ENCODE measurements around the gene PILRA.

DNA sequence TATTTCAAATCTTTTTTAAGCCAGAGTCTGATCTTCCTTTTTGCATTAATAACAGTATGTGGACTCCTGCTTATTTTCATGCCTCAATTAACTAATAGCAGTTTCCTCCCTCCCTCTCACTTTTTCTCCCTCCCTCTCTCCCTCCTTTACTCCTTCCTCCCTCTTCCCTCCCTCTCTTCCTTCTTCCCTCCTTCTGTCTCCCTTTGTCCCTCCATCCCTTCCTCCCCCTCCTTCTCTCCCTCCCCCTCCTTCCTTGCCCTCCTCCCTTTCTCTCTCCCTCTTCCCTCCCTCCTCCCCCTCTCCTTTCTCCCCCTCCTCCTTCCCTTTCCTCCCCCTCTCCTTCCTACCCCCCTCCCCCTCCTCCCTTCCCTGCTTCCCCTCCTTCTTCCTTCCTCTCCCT, 53.2 kb downstream of the PILRA start:
- TF ChIP-seq, protein P1, sequence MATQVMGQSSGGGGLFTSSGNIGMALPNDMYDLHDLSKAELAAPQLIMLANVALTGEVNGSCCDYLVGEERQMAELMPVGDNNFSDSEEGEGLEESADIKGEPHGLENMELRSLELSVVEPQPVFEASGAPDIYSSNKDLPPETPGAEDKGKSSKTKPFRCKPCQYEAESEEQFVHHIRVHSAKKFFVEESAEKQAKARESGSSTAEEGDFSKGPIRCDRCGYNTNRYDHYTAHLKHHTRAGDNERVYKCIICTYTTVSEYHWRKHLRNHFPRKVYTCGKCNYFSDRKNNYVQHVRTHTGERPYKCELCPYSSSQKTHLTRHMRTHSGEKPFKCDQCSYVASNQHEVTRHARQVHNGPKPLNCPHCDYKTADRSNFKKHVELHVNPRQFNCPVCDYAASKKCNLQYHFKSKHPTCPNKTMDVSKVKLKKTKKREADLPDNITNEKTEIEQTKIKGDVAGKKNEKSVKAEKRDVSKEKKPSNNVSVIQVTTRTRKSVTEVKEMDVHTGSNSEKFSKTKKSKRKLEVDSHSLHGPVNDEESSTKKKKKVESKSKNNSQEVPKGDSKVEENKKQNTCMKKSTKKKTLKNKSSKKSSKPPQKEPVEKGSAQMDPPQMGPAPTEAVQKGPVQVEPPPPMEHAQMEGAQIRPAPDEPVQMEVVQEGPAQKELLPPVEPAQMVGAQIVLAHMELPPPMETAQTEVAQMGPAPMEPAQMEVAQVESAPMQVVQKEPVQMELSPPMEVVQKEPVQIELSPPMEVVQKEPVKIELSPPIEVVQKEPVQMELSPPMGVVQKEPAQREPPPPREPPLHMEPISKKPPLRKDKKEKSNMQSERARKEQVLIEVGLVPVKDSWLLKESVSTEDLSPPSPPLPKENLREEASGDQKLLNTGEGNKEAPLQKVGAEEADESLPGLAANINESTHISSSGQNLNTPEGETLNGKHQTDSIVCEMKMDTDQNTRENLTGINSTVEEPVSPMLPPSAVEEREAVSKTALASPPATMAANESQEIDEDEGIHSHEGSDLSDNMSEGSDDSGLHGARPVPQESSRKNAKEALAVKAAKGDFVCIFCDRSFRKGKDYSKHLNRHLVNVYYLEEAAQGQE (IDR thresholded peaks at IDR 0.05; ENCODE audit: unreplicated experiment), result no peak
- TF ChIP-seq EZH2 (IDR thresholded peaks at IDR 0.05; ENCODE audit: low read depth, unreplicated experiment) (no peak), POLR2AphosphoS5 (IDR thresholded peaks at IDR 0.05; ENCODE audit: low read depth) (no peak), JUNB (IDR thresholded peaks at IDR 0.05; ENCODE audit: unreplicated experiment) (no peak), EZH2phosphoT487 (IDR thresholded peaks at IDR 0.05; ENCODE audit: unreplicated experiment) (no peak), CREB1 (CRISPR knock-in tag; IDR thresholded peaks at IDR 0.05; ENCODE audit: low read depth) (no peak)
- TF ChIP-seq, protein P2, sequence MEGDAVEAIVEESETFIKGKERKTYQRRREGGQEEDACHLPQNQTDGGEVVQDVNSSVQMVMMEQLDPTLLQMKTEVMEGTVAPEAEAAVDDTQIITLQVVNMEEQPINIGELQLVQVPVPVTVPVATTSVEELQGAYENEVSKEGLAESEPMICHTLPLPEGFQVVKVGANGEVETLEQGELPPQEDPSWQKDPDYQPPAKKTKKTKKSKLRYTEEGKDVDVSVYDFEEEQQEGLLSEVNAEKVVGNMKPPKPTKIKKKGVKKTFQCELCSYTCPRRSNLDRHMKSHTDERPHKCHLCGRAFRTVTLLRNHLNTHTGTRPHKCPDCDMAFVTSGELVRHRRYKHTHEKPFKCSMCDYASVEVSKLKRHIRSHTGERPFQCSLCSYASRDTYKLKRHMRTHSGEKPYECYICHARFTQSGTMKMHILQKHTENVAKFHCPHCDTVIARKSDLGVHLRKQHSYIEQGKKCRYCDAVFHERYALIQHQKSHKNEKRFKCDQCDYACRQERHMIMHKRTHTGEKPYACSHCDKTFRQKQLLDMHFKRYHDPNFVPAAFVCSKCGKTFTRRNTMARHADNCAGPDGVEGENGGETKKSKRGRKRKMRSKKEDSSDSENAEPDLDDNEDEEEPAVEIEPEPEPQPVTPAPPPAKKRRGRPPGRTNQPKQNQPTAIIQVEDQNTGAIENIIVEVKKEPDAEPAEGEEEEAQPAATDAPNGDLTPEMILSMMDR (conservative IDR thresholded peaks at IDR 0.05; ENCODE audit: low read depth in 2 of 2), result no peak
